Right lobe of liver (tissue), 6 donors: ENCODE data around the gene OPN1SW. TPM values are rescaled to one million over a fixed set of nuclear protein-coding genes. Genes with fewer than 3 reads are reported as not detected.

Experiments used
- ATAC-seq, 4 donors: fragments of 200-7000 bp; cut with Tn5 transposase; one replicate each; pipeline ENCODE4 v1.9.1; 2020; ENCODE audit warnings: mild to moderate bottlenecking in 4 of 4, moderate library complexity in 4 of 4
- DNase-seq, 3 donors: peaks; one replicate each; pipeline ENCODE4 v3.0.0-alpha.2; 2020
- H3K27ac ChIP-seq, 3 donors: fragments of 200-600 bp; one replicate each; pipeline ENCODE4 v1.8.0; 2022
- H3K27me3 ChIP-seq, 2 donors: fragments of 200-600 bp; one replicate each; pipeline ENCODE4 v1.8.0; 2022
- H3K36me3 ChIP-seq, 4 donors: fragments of 200-600 bp; sonication (generic) in 1 of 4; one replicate each; pipeline versions ENCODE4 v1.5.1 to v1.8.0; 2017 to 2022; ENCODE audit warnings: control low read depth in 1 of 4
- H3K4me1 ChIP-seq, 4 donors: fragments of 200-600 bp; sonication (generic) in 1 of 4; one replicate each; pipeline versions ENCODE4 v1.5.1 to v1.8.0; 2017 to 2022; ENCODE audit warnings: control low read depth in 1 of 4
- H3K4me3 ChIP-seq, 3 donors: fragments of 200-600 bp; one replicate each; pipeline ENCODE4 v1.8.0; 2022
- H3K9me3 ChIP-seq, 4 donors: fragments of 200-600 bp; sonication (generic) in 1 of 4; one replicate each; pipeline versions ENCODE4 v1.5.1 to v1.8.0; 2017 to 2022; ENCODE audit warnings: control low read depth in 1 of 4
- POLR2A ChIP-seq: fragments of 450-650 bp; IDR thresholded peaks from one replicate; pipeline ENCODE4 v1.6.1; 2017; ENCODE audit warnings: antibody characterized with exemption, mild to moderate bottlenecking
- WGBS: methylation state at CpG from one replicate; pipeline ENCODE4 v1.1.6; 2018; ENCODE audit warnings: low coverage, low lambda C conversion rate; ENCODE audit not compliant: insufficient coverage; ENCODE audit errors: missing lambda C conversion rate; 5-methylcytosine and 5-hydroxymethylcytosine counted together
- intact Hi-C, 2 donors: fragments of 100-400 bp; cut with DNase I; formaldehyde crosslinking; loops; one replicate each; pipeline versions ENCODE4 v1.11.2 to v1.14.1; 2022
- total RNA-seq, 6 experiments: library from RNA; depleted of rRNA in 2 of 6; stranded (reverse); fragments of >200 nt in 2 of 6; fragmentation: NEBNext Ultra II Directional in 3 of 6; extraction: Animal tissue kit (Norgen Biotek cat#: 25700) in 3 of 6; gene quantifications; one replicate each; pipeline versions ENCODE4 v1.1.0 to v1.2.4, GENCODE V29; 2016 to 2023
- TF ChIP-seq, protein P1 (sequence below), 4 donors: fragments of 200-600 bp in 3 of 4; fragments of 450-650 bp in 1 of 4; IDR thresholded peaks; one replicate each; pipeline versions ENCODE4 v1.5.1 to v1.8.0; 2016 to 2022; ENCODE audit warnings: antibody characterized with exemption in 4 of 4, mild to moderate bottlenecking in 2 of 4
- donor health status: DM: no; HTN: yes; CAD: no.
- donor health status: DM: no; HTN: no; CAD: no.
- donor health status: DM: no; HTN: no; CAD: no.
- donor health status: DM: no; HTN: yes; CAD: no.
- donor health status: DM: no; HTN: yes; CAD: no.

Gene OPN1SW
- total RNA-seq, 6 experiments from 2014 or later: not detected

DNA sequence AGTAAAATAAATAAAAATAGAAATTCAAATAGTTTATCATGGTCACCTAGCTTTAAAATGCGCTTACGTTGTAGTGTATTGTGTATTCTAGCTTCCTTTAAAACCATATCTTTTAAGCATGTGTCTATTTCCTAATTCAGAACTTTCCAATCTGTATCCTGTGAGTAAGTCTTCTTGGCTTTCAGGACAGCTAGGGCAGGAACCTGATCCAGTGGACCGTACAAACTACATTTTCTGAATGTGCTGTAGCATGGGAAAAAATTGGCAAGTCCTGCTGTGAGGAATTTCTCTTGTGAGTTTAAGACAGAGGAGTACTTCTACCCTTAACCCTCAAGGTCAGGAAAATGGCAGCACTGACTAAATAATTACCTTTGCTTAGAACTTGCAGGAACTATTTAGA, 12.1 kb downstream of the OPN1SW start:
- H3K4me1 ChIP-seq: no peaks in the 10 kb centered on the region
- no peaks in the 10 kb centered on the region for H3K27me3 ChIP-seq
- DNase-seq: no peak
- intact Hi-C loops: no loop called here
- peaks cover 5 to 84% (median 32%) of the 10 kb centered on the region in 4 donors for H3K36me3 ChIP-seq
- ATAC-seq: no peak
- 85% methylated on average over 3 of the region's 3 CpGs for WGBS
- TF ChIP-seq, protein P1, sequence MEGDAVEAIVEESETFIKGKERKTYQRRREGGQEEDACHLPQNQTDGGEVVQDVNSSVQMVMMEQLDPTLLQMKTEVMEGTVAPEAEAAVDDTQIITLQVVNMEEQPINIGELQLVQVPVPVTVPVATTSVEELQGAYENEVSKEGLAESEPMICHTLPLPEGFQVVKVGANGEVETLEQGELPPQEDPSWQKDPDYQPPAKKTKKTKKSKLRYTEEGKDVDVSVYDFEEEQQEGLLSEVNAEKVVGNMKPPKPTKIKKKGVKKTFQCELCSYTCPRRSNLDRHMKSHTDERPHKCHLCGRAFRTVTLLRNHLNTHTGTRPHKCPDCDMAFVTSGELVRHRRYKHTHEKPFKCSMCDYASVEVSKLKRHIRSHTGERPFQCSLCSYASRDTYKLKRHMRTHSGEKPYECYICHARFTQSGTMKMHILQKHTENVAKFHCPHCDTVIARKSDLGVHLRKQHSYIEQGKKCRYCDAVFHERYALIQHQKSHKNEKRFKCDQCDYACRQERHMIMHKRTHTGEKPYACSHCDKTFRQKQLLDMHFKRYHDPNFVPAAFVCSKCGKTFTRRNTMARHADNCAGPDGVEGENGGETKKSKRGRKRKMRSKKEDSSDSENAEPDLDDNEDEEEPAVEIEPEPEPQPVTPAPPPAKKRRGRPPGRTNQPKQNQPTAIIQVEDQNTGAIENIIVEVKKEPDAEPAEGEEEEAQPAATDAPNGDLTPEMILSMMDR (IDR thresholded peaks at IDR 0.05): no peak
- no peak for TF ChIP-seq POLR2A
- H3K4me3 ChIP-seq: no peak overlapping the region
- H3K27ac ChIP-seq: no peak overlapping the region
- no peaks in the 10 kb centered on the region for H3K9me3 ChIP-seq

DNA sequence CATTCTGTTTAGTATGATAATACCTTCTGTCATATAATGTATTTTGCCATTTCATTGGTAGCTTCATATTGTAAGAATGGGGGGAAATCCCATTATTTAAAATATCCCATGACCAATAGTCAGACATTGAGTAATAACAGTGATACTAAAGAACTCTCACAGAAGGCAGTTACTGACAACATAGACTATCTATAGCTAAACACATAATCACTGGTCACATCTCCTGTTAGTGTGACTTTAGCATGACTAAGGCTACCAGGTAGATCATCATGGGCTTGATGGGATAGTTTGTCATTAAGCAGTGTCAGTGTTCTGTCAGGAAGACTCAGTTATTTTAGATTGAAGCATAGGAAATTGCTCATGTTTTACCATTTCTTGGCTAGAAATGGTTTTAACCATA, 16.4 kb downstream of the OPN1SW start:
- H3K36me3 ChIP-seq: peaks cover 0 to 64% (median 30%) of the 10 kb centered on the region in 4 donors
- TF ChIP-seq POLR2A: no peak
- TF ChIP-seq, protein P1 (IDR thresholded peaks at IDR 0.05): no peak
- H3K9me3 ChIP-seq: no peaks in the 10 kb centered on the region
- DNase-seq (no peak), ATAC-seq (peak in 1 of 4 donors; percentile 24)
- H3K4me3 ChIP-seq: no peak overlapping the region
- no peak overlapping the region for H3K27ac ChIP-seq
- intact Hi-C loops: no loop called here
- no peaks in the 10 kb centered on the region for H3K4me1 ChIP-seq
- H3K27me3 ChIP-seq: no peaks in the 10 kb centered on the region

DNA sequence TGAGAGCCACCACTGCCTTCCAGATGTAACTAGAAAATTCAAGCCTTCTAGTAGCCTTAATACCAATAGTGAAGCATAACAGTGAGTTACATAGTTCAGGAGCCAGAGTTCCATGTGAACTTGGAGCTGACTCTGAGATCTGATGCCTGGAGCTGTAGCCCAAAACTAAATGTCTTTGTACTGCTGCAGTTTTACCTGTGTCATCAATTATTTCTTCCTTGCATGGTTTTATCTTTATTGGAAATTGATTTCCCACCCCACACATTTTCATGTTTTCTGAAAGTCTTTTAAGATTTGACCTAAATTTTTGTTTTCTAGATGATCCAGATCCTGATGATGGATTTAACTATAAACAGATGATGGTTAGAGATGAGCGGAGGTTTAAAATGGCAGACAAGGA, 17.0 kb downstream of the OPN1SW start:
- intact Hi-C loops: no loop called here
- no peak for ATAC-seq

DNA sequence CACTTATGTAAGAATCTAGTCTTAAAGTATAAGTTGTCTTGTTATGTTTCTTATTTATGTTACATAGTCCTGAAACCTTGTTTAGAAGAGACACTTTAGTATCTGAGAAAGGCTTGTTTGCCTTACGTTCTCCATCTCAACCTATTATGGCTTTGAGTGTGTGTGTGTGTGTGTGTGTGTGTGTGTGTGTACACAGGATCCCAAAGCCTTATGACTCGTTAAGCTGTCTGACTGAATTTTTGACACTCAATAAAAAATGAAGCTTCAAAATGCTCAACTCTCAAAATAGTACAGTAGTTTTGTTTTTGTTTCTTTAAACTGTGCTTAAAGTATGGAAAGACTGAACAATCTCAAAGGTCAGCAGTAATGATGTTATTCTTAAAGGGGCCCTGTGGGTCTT, 18.4 kb downstream of the OPN1SW start:
- WGBS: 83% methylated on average over 2 of the region's 2 CpGs
- peaks cover 0 to 57% (median 27%) of the 10 kb centered on the region in 4 donors for H3K36me3 ChIP-seq

More for the DNA sequence above, 17.0 kb downstream of the OPN1SW start:
- Histone ChIP-seq H3K9me3 (no peaks in the 10 kb centered on the region), H3K27ac (no peak overlapping the region), H3K4me1 (no peaks in the 10 kb centered on the region), H3K4me3 (no peak overlapping the region), H3K27me3 (no peaks in the 10 kb centered on the region), H3K36me3 (peaks cover 0 to 66% (median 31%) of the 10 kb centered on the region in 4 donors)
- DNase-seq: no peak
- 100% methylated on average over 1 of the region's 1 CpG for WGBS
- no peak for TF ChIP-seq POLR2A
- TF ChIP-seq, protein P1 (IDR thresholded peaks at IDR 0.05): no peak

More for the DNA sequence above, 18.4 kb downstream of the OPN1SW start:
- no peak for TF ChIP-seq POLR2A
- TF ChIP-seq, protein P1 (IDR thresholded peaks at IDR 0.05): no peak
- Histone ChIP-seq H3K4me1 (no peaks in the 10 kb centered on the region), H3K27ac (no peak overlapping the region), H3K9me3 (no peaks in the 10 kb centered on the region), H3K4me3 (no peak overlapping the region), H3K27me3 (no peaks in the 10 kb centered on the region)
- intact Hi-C loops: no loop called here
- no peak for ATAC-seq
- DNase-seq: no peak
